Liver (tissue), 9 donors: ENCODE data around the gene ZKSCAN3. TPM values are rescaled to one million over a fixed set of nuclear protein-coding genes. Genes with fewer than 3 reads are reported as not detected.
A peak's percentile ranks its signal among the peaks of the same experiment; 100 is the strongest.

ENCODE experiments used
- DNase-seq: peaks from one replicate; pipeline ENCODE4 v3.0.0-alpha.2; 2017; ENCODE audit warnings: low spot score
- H3K27ac ChIP-seq, 2 donors: one replicate each; pipeline ENCODE4 v1.7.0; 2013; ENCODE audit warnings: inconsistent platforms in 2 of 2, low read length in 2 of 2, control low read depth in 1 of 2, low read depth in 1 of 2, mild to moderate bottlenecking in 1 of 2
- H3K27me3 ChIP-seq, 4 donors: one replicate each; pipeline versions ENCODE4 v1.6.1 to v1.7.0; 2013; ENCODE audit warnings: low read length in 3 of 4, inconsistent platforms in 1 of 4, mild to moderate bottlenecking in 1 of 4, moderate library complexity in 1 of 4; ENCODE audit not compliant: control insufficient read depth in 4 of 4, insufficient read depth in 4 of 4
- H3K36me3 ChIP-seq, 4 donors: one replicate each; pipeline versions ENCODE4 v1.6.1 to v1.7.0; 2013; ENCODE audit warnings: low read length in 3 of 4, mild to moderate bottlenecking in 3 of 4, low read depth in 1 of 4, moderate library complexity in 1 of 4; ENCODE audit not compliant: control insufficient read depth in 4 of 4, insufficient read depth in 3 of 4
- H3K4me1 ChIP-seq, 4 donors: one replicate each; pipeline versions ENCODE4 v1.6.1 to v1.7.0; 2013; ENCODE audit warnings: low read length in 3 of 4, mild to moderate bottlenecking in 3 of 4, moderate library complexity in 1 of 4; ENCODE audit not compliant: control insufficient read depth in 4 of 4, insufficient read depth in 4 of 4
- H3K4me3 ChIP-seq, 3 donors: one replicate each; pipeline versions ENCODE4 v1.6.1 to v1.7.0; 2013; ENCODE audit warnings: low read length in 3 of 3, control low read depth in 1 of 3, low read depth in 1 of 3, mild to moderate bottlenecking in 1 of 3
- H3K9ac ChIP-seq, 2 donors: one replicate each; pipeline ENCODE4 v1.7.0; 2013; ENCODE audit warnings: low read length in 2 of 2, mild to moderate bottlenecking in 2 of 2, moderate library complexity in 2 of 2, control low read depth in 1 of 2, low read depth in 1 of 2
- H3K9me3 ChIP-seq, 4 donors: one replicate each; pipeline versions ENCODE4 v1.6.1 to v1.7.0; 2013; ENCODE audit warnings: low read length in 3 of 4; ENCODE audit not compliant: control insufficient read depth in 4 of 4
- ATF3 ChIP-seq: IDR thresholded peaks from 2 replicates; pipeline ENCODE4 v1.6.1; 2016; ENCODE audit warnings: antibody characterized with exemption
- CTCF ChIP-seq: fragments of 150-350 bp; IDR thresholded peaks from 2 replicates; pipeline ENCODE4 v1.5.1; 2017; ENCODE audit warnings: improper control_type of control experiment, low read depth, low read length; ENCODE audit not compliant: missing input control
- EGR1 ChIP-seq, 2 donors: IDR thresholded peaks; 2 replicates each; pipeline ENCODE4 v1.6.1; 2016 to 2018; ENCODE audit warnings: antibody characterized with exemption in 2 of 2, low read depth in 2 of 2
- FOXA1 ChIP-seq: IDR thresholded peaks from 2 replicates; pipeline ENCODE4 v1.6.1; 2016; ENCODE audit warnings: antibody characterized with exemption
- FOXA2 ChIP-seq: IDR thresholded peaks from 2 replicates; pipeline ENCODE4 v1.6.1; 2016; ENCODE audit warnings: antibody characterized with exemption
- GABPA ChIP-seq, 2 donors: IDR thresholded peaks in 1 of 2; conservative IDR thresholded peaks in 1 of 2; 2 replicates each; pipeline ENCODE4 v1.6.1; 2016; ENCODE audit warnings: antibody characterized with exemption in 2 of 2, mild to moderate bottlenecking in 1 of 2, moderate library complexity in 1 of 2
- HNF4A ChIP-seq, 2 donors: conservative IDR thresholded peaks; 2 replicates each; pipeline ENCODE4 v1.6.1; 2016; ENCODE audit warnings: antibody characterized with exemption in 2 of 2, mild to moderate bottlenecking in 2 of 2
- HNF4G ChIP-seq: IDR thresholded peaks from 2 replicates; pipeline ENCODE4 v1.6.1; 2016; ENCODE audit warnings: antibody characterized with exemption
- JUND ChIP-seq, 2 donors: IDR thresholded peaks; 2 replicates each; pipeline ENCODE4 v1.6.1; 2016; ENCODE audit warnings: antibody characterized with exemption in 2 of 2
- MAX ChIP-seq: IDR thresholded peaks from 2 replicates; pipeline ENCODE4 v1.6.1; 2016; ENCODE audit warnings: antibody characterized with exemption
- NR2F2 ChIP-seq: IDR thresholded peaks from 2 replicates; pipeline ENCODE4 v1.6.1; 2016; ENCODE audit warnings: antibody characterized with exemption
- RAD21 ChIP-seq, 2 donors: IDR thresholded peaks; 2 replicates each; pipeline ENCODE4 v1.6.1; 2016; ENCODE audit warnings: antibody characterized with exemption in 2 of 2, mild to moderate bottlenecking in 2 of 2
- RXRA ChIP-seq, 2 donors: IDR thresholded peaks; 2 replicates each; pipeline ENCODE4 v1.6.1; 2017 to 2018; ENCODE audit warnings: antibody characterized with exemption in 2 of 2, mild to moderate bottlenecking in 1 of 2
- SP1 ChIP-seq: IDR thresholded peaks from 2 replicates; pipeline ENCODE4 v1.6.1; 2018; ENCODE audit warnings: antibody characterized with exemption, mild to moderate bottlenecking
- TAF1 ChIP-seq: conservative IDR thresholded peaks from 2 replicates; pipeline ENCODE4 v1.6.1; 2016; ENCODE audit warnings: antibody characterized with exemption, mild to moderate bottlenecking
- YY1 ChIP-seq: IDR thresholded peaks from 2 replicates; pipeline ENCODE4 v1.6.1; 2016; ENCODE audit warnings: antibody characterized with exemption, mild to moderate bottlenecking
- WGBS: extraction: QIAGEN DNeasy Blood & Tissue Kit; methylation state at CpG from one replicate; pipeline ENCODE4 v1.1.7; 2013; 5-methylcytosine and 5-hydroxymethylcytosine counted together
- polyA plus RNA-seq, 2 donors: library from polyadenylated mRNA; stranded (reverse) in 1 of 2; unstranded in 1 of 2; fragments of 200-250 nt in 1 of 2; fragments of >200 nt in 1 of 2; fragmentation: Nextera tagmentation in 1 of 2; extraction: Ambion mirVana in 1 of 2; gene quantifications; one replicate each; pipeline versions ENCODE4 v1.2.1 to v1.2.3, GENCODE V29; 2013 to 2015
- total RNA-seq, 2 donors: library from RNA; depleted of rRNA; stranded (reverse); fragments of >200 nt; gene quantifications; one replicate each; pipeline ENCODE4 v1.2.3, GENCODE V29; 2014
- TF ChIP-seq, protein P1 (sequence below): IDR thresholded peaks from 2 replicates; pipeline ENCODE4 v1.6.1; 2016; ENCODE audit warnings: antibody characterized with exemption, mild to moderate bottlenecking
- TF ChIP-seq, protein P2 (sequence below): IDR thresholded peaks from 2 replicates; pipeline ENCODE4 v1.6.1; 2016; ENCODE audit warnings: antibody characterized with exemption
- donor health status: healthy.
- donor health status: healthy.
- donor health status: healthy.
- donor health status: healthy.
- donor health status: healthy.

The ZKSCAN3 gene
- total and polyA plus RNA-seq, 4 donors: 0.93 to 8.8 (median 1.9) TPM

- Histone ChIP-seq H3K36me3 (no peaks in the 10 kb centered on the region), H3K9ac (no peak overlapping the region), H3K4me1 (no peaks in the 10 kb centered on the region), H3K27me3 (no peaks in the 10 kb centered on the region), H3K4me3 (peak overlapping the region in 1 of 3 donors; percentile 16), H3K9me3 (peaks cover 0 to 6% (median 3%) of the 10 kb centered on the region in 4 donors), H3K27ac (no peak overlapping the region)
- no peak for DNase-seq
- TF ChIP-seq, protein P1, sequence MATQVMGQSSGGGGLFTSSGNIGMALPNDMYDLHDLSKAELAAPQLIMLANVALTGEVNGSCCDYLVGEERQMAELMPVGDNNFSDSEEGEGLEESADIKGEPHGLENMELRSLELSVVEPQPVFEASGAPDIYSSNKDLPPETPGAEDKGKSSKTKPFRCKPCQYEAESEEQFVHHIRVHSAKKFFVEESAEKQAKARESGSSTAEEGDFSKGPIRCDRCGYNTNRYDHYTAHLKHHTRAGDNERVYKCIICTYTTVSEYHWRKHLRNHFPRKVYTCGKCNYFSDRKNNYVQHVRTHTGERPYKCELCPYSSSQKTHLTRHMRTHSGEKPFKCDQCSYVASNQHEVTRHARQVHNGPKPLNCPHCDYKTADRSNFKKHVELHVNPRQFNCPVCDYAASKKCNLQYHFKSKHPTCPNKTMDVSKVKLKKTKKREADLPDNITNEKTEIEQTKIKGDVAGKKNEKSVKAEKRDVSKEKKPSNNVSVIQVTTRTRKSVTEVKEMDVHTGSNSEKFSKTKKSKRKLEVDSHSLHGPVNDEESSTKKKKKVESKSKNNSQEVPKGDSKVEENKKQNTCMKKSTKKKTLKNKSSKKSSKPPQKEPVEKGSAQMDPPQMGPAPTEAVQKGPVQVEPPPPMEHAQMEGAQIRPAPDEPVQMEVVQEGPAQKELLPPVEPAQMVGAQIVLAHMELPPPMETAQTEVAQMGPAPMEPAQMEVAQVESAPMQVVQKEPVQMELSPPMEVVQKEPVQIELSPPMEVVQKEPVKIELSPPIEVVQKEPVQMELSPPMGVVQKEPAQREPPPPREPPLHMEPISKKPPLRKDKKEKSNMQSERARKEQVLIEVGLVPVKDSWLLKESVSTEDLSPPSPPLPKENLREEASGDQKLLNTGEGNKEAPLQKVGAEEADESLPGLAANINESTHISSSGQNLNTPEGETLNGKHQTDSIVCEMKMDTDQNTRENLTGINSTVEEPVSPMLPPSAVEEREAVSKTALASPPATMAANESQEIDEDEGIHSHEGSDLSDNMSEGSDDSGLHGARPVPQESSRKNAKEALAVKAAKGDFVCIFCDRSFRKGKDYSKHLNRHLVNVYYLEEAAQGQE: no peak
- TF ChIP-seq CTCF: no peak
- TF ChIP-seq FOXA1: no peak
- no peak for TF ChIP-seq ATF3
- TF ChIP-seq HNF4A (conservative IDR thresholded peaks at IDR 0.05): no peak
- no peak for TF ChIP-seq MAX
- no peak for TF ChIP-seq FOXA2
- no peak for TF ChIP-seq EGR1 (IDR thresholded peaks at IDR 0.05; ENCODE audit: low read depth in 2 of 2)
- TF ChIP-seq RXRA (IDR thresholded peaks at IDR 0.05): no peak
- TF ChIP-seq SP1: no peak
- TF ChIP-seq TAF1: no peak
- TF ChIP-seq JUND (IDR thresholded peaks at IDR 0.05): no peak
- no peak for TF ChIP-seq NR2F2
- no peak for TF ChIP-seq HNF4G
- TF ChIP-seq GABPA (IDR thresholded peaks at IDR 0.05 in 1 of 2, conservative IDR thresholded peaks at IDR 0.05 in 1 of 2): no peak
- TF ChIP-seq RAD21 (IDR thresholded peaks at IDR 0.05): no peak
- TF ChIP-seq, protein P2, sequence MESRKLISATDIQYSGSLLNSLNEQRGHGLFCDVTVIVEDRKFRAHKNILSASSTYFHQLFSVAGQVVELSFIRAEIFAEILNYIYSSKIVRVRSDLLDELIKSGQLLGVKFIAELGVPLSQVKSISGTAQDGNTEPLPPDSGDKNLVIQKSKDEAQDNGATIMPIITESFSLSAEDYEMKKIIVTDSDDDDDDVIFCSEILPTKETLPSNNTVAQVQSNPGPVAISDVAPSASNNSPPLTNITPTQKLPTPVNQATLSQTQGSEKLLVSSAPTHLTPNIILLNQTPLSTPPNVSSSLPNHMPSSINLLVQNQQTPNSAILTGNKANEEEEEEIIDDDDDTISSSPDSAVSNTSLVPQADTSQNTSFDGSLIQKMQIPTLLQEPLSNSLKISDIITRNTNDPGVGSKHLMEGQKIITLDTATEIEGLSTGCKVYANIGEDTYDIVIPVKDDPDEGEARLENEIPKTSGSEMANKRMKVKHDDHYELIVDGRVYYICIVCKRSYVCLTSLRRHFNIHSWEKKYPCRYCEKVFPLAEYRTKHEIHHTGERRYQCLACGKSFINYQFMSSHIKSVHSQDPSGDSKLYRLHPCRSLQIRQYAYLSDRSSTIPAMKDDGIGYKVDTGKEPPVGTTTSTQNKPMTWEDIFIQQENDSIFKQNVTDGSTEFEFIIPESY: no peak
- no peak for TF ChIP-seq YY1
- WGBS: 90% methylated on average over 9 of the region's 9 CpGs
Observed at GRCh38 chr6:28311139-28311823, 38.5 kb upstream of the ZKSCAN3 start.
